Measurements from ENCODE around the gene FAAP20. TPM values are rescaled to one million over a fixed set of nuclear protein-coding genes. Genes with fewer than 3 reads are reported as not detected.

Gene FAAP20
- total and polyA plus RNA-seq, 2 of the 8 experiments (the other 6 are each of a cell fraction or from before 2014, with no cell fraction given): 58.4 to 99.8 TPM

DNA sequence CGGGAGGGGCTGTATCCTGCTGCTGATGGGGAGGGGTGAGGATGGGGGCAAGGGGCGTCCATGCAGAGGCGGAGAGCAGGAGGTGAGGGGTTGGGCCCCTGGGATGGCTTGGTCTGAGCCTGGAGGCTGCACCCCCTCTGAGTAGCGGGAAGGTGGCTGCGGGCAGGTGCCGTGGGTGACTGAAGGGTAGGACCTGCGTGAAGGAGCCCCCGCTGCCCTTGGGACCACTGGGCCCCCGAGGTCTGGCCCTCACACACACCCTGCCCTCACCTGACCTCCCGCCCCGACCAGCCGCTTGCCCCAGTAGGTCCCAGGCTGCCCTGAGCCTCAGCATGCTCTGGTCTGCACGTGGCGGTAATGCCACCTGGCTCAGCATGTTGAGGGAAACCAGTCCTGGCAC is 20.8 kb upstream of the FAAP20 start (continued):
- TF ChIP-seq PHF8 (conservative IDR thresholded peaks at IDR 0.05; ENCODE audit: low read depth, low read length): no peak
- TF ChIP-seq, protein P1, sequence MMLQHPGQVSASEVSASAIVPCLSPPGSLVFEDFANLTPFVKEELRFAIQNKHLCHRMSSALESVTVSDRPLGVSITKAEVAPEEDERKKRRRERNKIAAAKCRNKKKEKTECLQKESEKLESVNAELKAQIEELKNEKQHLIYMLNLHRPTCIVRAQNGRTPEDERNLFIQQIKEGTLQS (IDR thresholded peaks at IDR 0.05; ENCODE audit: insufficient read depth, low read depth, low read length): no peak
- TF ChIP-seq, protein P2, sequence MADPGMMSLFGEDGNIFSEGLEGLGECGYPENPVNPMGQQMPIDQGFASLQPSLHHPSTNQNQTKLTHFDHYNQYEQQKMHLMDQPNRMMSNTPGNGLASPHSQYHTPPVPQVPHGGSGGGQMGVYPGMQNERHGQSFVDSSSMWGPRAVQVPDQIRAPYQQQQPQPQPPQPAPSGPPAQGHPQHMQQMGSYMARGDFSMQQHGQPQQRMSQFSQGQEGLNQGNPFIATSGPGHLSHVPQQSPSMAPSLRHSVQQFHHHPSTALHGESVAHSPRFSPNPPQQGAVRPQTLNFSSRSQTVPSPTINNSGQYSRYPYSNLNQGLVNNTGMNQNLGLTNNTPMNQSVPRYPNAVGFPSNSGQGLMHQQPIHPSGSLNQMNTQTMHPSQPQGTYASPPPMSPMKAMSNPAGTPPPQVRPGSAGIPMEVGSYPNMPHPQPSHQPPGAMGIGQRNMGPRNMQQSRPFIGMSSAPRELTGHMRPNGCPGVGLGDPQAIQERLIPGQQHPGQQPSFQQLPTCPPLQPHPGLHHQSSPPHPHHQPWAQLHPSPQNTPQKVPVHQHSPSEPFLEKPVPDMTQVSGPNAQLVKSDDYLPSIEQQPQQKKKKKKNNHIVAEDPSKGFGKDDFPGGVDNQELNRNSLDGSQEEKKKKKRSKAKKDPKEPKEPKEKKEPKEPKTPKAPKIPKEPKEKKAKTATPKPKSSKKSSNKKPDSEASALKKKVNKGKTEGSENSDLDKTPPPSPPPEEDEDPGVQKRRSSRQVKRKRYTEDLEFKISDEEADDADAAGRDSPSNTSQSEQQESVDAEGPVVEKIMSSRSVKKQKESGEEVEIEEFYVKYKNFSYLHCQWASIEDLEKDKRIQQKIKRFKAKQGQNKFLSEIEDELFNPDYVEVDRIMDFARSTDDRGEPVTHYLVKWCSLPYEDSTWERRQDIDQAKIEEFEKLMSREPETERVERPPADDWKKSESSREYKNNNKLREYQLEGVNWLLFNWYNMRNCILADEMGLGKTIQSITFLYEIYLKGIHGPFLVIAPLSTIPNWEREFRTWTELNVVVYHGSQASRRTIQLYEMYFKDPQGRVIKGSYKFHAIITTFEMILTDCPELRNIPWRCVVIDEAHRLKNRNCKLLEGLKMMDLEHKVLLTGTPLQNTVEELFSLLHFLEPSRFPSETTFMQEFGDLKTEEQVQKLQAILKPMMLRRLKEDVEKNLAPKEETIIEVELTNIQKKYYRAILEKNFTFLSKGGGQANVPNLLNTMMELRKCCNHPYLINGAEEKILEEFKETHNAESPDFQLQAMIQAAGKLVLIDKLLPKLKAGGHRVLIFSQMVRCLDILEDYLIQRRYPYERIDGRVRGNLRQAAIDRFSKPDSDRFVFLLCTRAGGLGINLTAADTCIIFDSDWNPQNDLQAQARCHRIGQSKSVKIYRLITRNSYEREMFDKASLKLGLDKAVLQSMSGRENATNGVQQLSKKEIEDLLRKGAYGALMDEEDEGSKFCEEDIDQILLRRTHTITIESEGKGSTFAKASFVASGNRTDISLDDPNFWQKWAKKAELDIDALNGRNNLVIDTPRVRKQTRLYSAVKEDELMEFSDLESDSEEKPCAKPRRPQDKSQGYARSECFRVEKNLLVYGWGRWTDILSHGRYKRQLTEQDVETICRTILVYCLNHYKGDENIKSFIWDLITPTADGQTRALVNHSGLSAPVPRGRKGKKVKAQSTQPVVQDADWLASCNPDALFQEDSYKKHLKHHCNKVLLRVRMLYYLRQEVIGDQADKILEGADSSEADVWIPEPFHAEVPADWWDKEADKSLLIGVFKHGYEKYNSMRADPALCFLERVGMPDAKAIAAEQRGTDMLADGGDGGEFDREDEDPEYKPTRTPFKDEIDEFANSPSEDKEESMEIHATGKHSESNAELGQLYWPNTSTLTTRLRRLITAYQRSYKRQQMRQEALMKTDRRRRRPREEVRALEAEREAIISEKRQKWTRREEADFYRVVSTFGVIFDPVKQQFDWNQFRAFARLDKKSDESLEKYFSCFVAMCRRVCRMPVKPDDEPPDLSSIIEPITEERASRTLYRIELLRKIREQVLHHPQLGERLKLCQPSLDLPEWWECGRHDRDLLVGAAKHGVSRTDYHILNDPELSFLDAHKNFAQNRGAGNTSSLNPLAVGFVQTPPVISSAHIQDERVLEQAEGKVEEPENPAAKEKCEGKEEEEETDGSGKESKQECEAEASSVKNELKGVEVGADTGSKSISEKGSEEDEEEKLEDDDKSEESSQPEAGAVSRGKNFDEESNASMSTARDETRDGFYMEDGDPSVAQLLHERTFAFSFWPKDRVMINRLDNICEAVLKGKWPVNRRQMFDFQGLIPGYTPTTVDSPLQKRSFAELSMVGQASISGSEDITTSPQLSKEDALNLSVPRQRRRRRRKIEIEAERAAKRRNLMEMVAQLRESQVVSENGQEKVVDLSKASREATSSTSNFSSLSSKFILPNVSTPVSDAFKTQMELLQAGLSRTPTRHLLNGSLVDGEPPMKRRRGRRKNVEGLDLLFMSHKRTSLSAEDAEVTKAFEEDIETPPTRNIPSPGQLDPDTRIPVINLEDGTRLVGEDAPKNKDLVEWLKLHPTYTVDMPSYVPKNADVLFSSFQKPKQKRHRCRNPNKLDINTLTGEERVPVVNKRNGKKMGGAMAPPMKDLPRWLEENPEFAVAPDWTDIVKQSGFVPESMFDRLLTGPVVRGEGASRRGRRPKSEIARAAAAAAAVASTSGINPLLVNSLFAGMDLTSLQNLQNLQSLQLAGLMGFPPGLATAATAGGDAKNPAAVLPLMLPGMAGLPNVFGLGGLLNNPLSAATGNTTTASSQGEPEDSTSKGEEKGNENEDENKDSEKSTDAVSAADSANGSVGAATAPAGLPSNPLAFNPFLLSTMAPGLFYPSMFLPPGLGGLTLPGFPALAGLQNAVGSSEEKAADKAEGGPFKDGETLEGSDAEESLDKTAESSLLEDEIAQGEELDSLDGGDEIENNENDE (IDR thresholded peaks at IDR 0.05; ENCODE audit: insufficient replicate concordance, low read length): no peak

Data from H1 (cell line).